ENCODE results near the gene CDC6. TPM values are rescaled to one million over a fixed set of nuclear protein-coding genes. Genes with fewer than 3 reads are reported as not detected.

The CDC6 gene
- total RNA-seq, 1 donor from 2014 or later: 3.4 TPM

GRCh38 chr17:40352237-40352778 is 64.6 kb downstream of the CDC6 start:
- FAIRE-seq: peak; percentile 60
- DNase-seq (ENCODE audit: low read depth): no peak
- Histone ChIP-seq H3K27me3 (ENCODE audit: control insufficient read depth, insufficient read depth, low read length) (no peaks in the 10 kb centered on the region), H3K36me3 (ENCODE audit: control insufficient read depth, insufficient read depth, low read length) (peaks cover 23% of the 10 kb centered on the region), H3K4me3 (ENCODE audit: low read depth, low read length) (no peak overlapping the region)
- no peak for TF ChIP-seq CTCF (IDR thresholded peaks at IDR 0.05; ENCODE audit: insufficient read depth, low read length, severe bottlenecking)

- no peak for TF ChIP-seq CTCF (IDR thresholded peaks at IDR 0.05; ENCODE audit: insufficient read depth, low read length, severe bottlenecking)
- FAIRE-seq: no peak
- Histone ChIP-seq H3K4me3 (ENCODE audit: low read depth, low read length) (no peak overlapping the region), H3K36me3 (ENCODE audit: control insufficient read depth, insufficient read depth, low read length) (peaks cover 23% of the 10 kb centered on the region), H3K27me3 (ENCODE audit: control insufficient read depth, insufficient read depth, low read length) (no peaks in the 10 kb centered on the region)
- no peak for DNase-seq (ENCODE audit: low read depth)
These were observed 65.2 kb downstream of the CDC6 start for GRCh38 chr17:40352779-40353394.

Other genes starting within 250 kb of the CDC6 start
- gene MED24, start 233.5 kb upstream of the CDC6 start, total RNA-seq: 23.0 and 25.0 TPM in 2 replicates
- 4.2 and 5.8 TPM in 2 replicates for gene THRA, start 224.9 kb upstream of the CDC6 start, total RNA-seq
- gene NR1D1, start 187.3 kb upstream of the CDC6 start, total RNA-seq: 0.51 and 0.79 TPM in 2 replicates
- gene MSL1, start 165.9 kb upstream of the CDC6 start, total RNA-seq: 27.1 and 32.5 TPM in 2 replicates
- 14.7 and 15.3 TPM in 2 replicates for gene CASC3, start 147.3 kb upstream of the CDC6 start, total RNA-seq
- gene RAPGEFL1, start 110.4 kb upstream of the CDC6 start, total RNA-seq: 11.1 and 30.0 TPM in 2 replicates
- gene WIPF2, start 68.6 kb upstream of the CDC6 start, total RNA-seq: 6.3 and 8.8 TPM in 2 replicates
- 1.3 and 2.3 TPM in 2 replicates for gene RARA, start 21.3 kb downstream of the CDC6 start, total RNA-seq
- gene GJD3, start 76.9 kb downstream of the CDC6 start, total RNA-seq: 0.13 and 0.53 TPM in 2 replicates
- 0.79 and 2.0 TPM in 2 replicates for gene TOP2A, start 130.0 kb downstream of the CDC6 start, total RNA-seq
- gene IGFBP4, start 155.6 kb downstream of the CDC6 start, total RNA-seq: 17.3 and 21.9 TPM in 2 replicates
- 22.0 and 27.1 TPM in 2 replicates for gene TNS4, start 213.7 kb downstream of the CDC6 start, total RNA-seq

All from bronchial epithelial cell (primary cell).